ENCODE results near the gene COMMD8.

Gene COMMD8

DNA sequence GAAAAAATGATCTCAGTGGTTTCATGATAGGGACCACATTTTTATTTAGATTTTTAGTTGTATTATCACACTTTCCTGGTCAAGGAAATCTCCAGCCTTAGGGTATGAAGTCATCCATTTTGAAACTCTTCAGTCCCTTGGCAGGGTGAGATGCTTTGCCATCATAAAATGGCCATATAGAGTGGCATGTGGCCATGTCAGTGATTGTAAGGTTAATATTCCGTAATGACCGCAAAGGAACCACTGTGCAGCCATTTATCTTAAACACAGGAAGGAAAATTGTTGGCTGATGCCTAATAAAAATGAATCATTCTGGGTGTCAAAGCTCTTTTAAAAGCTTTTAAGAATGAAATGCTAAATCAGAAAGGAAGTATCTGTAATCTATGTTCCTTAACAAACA, 35.6 kb downstream of the COMMD8 start:
- no peak for DNase-seq (ENCODE audit: low spot score)
- TF ChIP-seq CTCF (IDR thresholded peaks at IDR 0.05), result no peak
- Histone ChIP-seq H3K4me3 (no peak overlapping the region), H3K27ac (no peak overlapping the region)

GRCh38 chr4:47425628-47426027, 37.9 kb downstream of the COMMD8 start:
- Histone ChIP-seq H3K27ac (no peak overlapping the region), H3K4me3 (no peak overlapping the region)
- TF ChIP-seq CTCF (IDR thresholded peaks at IDR 0.05), result no peak
- no peak for DNase-seq (ENCODE audit: low spot score)

DNA sequence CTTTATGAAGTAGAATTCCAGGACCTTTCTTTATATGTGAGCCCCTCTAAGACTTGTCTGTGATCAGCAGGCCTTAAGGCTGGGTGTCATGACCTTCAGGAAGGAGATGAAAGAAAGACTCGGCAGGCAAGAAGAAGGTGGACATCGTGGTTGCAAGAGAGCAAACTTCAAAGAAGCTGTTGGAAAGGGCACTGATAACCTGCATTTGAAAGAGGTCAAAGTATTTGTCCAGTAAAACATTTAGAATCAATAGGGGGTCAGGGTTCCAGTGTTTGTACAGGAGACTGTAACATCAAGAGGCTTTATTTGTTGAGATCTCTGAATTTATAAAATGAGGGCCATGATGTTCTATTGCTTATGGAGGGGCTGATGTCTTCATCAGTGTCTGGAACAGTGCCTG, 44.2 kb downstream of the COMMD8 start:
- no peak overlapping the region for H3K27ac ChIP-seq
- DNase-seq (ENCODE audit: low spot score), result no peak
- no peak overlapping the region for H3K4me3 ChIP-seq
- TF ChIP-seq CTCF (IDR thresholded peaks at IDR 0.05), result no peak

GRCh38 chr4:47418147-47418546, 45.4 kb downstream of the COMMD8 start:
- TF ChIP-seq CTCF (IDR thresholded peaks at IDR 0.05), result no peak
- DNase-seq (ENCODE audit: low spot score), result no peak
- Histone ChIP-seq H3K4me3 (no peak overlapping the region), H3K27ac (no peak overlapping the region)

DNA sequence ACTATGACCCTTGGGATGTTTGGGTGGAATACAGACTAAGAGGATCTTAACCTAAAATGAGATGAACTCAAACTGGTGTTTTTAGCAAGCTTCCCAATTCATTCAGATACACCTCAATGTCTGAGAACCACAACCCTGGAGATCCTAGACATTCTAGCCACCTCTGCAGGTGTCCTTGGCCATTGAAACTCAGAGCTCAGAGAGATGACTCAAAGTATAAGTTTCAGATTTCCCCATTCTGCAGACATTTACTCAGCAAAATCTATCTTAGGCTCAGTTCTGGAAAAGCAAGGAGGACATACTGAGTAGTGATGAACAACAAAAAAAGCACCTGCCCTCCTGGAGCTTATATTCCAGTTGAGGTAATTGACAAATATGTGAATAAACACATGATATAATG, 47.8 kb downstream of the COMMD8 start:
- no peak for TF ChIP-seq CTCF (IDR thresholded peaks at IDR 0.05)
- DNase-seq (ENCODE audit: low spot score), result no peak
- H3K4me3 ChIP-seq, result no peak overlapping the region
- no peak overlapping the region for H3K27ac ChIP-seq

GRCh38 chr4:47413521-47413920, 50.0 kb downstream of the COMMD8 start:
- H3K4me3 ChIP-seq, result no peak overlapping the region
- H3K27ac ChIP-seq, result no peak overlapping the region
- no peak for TF ChIP-seq CTCF (IDR thresholded peaks at IDR 0.05)
- DNase-seq (ENCODE audit: low spot score), result no peak

DNA sequence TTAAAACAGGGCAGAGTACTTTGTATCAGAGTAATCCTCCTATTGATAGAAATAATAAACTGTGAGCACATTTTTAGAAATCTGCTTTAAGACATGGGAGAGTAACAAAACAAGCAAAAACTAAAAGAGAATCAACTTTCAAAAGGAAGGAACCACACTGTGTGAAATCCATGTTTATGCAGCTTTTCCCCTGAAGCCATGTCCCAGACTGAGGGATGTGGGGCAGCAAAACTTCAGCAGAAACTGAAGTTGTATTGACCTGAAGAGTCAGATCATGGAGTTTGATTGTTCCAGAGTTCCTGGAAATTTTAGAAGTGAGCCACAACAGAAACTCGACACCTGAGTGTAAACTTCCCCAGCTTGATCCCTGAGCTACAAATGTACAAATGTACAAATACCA, 53.2 kb downstream of the COMMD8 start:
- DNase-seq (ENCODE audit: low spot score), result no peak
- TF ChIP-seq CTCF (IDR thresholded peaks at IDR 0.05), result no peak
- Histone ChIP-seq H3K27ac (no peak overlapping the region), H3K4me3 (no peak overlapping the region)
